Mucosa of gallbladder (tissue), 1 donor: ENCODE results near the gene SLC45A2. TPM values are rescaled to one million over a fixed set of nuclear protein-coding genes. Genes with fewer than 3 reads are reported as not detected.
"Not testable (repeated sequence)": the region's sequence is repeated elsewhere in the genome, so short reads cannot be mapped to it uniquely, and the experiment has no call there.

Source experiments
- DNase-seq: peaks from one replicate; pipeline ENCODE4 v3.0.0-alpha.2; 2020; ENCODE audit warnings: low spot score
- total RNA-seq: library from RNA; stranded (reverse); gene quantifications from one replicate; pipeline ENCODE4 v1.2.1, GENCODE V29; 2021
- donor health status: DM: no; HTN: no; CAD: no.

Gene SLC45A2
- total RNA-seq: 0.66 TPM

GRCh38 chr5:33984671-33985124, at the start of gene SLC45A2:
Gene SLC45A2, minus strand, starts transcription at chr5:33984693. Its CDS starts 110 bp downstream, at chr5:33984583.
- no peak for DNase-seq

GRCh38 chr5:34031966-34032365, 47.5 kb upstream of the SLC45A2 start:
- no peak for DNase-seq

- no peak for DNase-seq
Measured at GRCh38 chr5:34031117-34031516, 46.6 kb upstream of the SLC45A2 start.

- not testable (repeated sequence) for DNase-seq
Measured at GRCh38 chr5:34030585-34030984, 46.1 kb upstream of the SLC45A2 start.

- DNase-seq: no peak
Measured at GRCh38 chr5:34030048-34030447, 45.6 kb upstream of the SLC45A2 start.

- no peak for DNase-seq
Measured at GRCh38 chr5:34028349-34028748, 43.9 kb upstream of the SLC45A2 start.

- peak; percentile 91 for DNase-seq
Measured at GRCh38 chr5:34026089-34026761, 41.7 kb upstream of the SLC45A2 start.

GRCh38 chr5:34022121-34022705, 37.7 kb upstream of the SLC45A2 start:
- no peak for DNase-seq

GRCh38 chr5:34021334-34021733, 36.8 kb upstream of the SLC45A2 start:
- DNase-seq: no peak

- no peak for DNase-seq
Measured at GRCh38 chr5:34020726-34021125, 36.2 kb upstream of the SLC45A2 start.

GRCh38 chr5:34017254-34017653, 32.8 kb upstream of the SLC45A2 start:
- no peak for DNase-seq

- DNase-seq: no peak
Measured at GRCh38 chr5:34016750-34017149, 32.3 kb upstream of the SLC45A2 start.

- no peak for DNase-seq
Measured at GRCh38 chr5:34016222-34016621, 31.7 kb upstream of the SLC45A2 start.

- no peak for DNase-seq
Measured at GRCh38 chr5:34015120-34015822, 30.8 kb upstream of the SLC45A2 start.

- no peak for DNase-seq
Measured at GRCh38 chr5:34014626-34015025, 30.1 kb upstream of the SLC45A2 start.

GRCh38 chr5:34013547-34013946, 29.1 kb upstream of the SLC45A2 start:
- no peak for DNase-seq

- no peak for DNase-seq
Measured at GRCh38 chr5:34012791-34013190, 28.3 kb upstream of the SLC45A2 start.

- no peak for DNase-seq
Measured at GRCh38 chr5:34011536-34011935, 27.0 kb upstream of the SLC45A2 start.

GRCh38 chr5:34010146-34010545, 25.7 kb upstream of the SLC45A2 start:
- not testable (repeated sequence) for DNase-seq

GRCh38 chr5:34009610-34010009, 25.1 kb upstream of the SLC45A2 start:
- no peak for DNase-seq

GRCh38 chr5:34008802-34009201, 24.3 kb upstream of the SLC45A2 start:
- no peak for DNase-seq

GRCh38 chr5:34007621-34008600, 23.4 kb upstream of the SLC45A2 start, which contains the start of gene AMACR:
Gene AMACR, minus strand, starts transcription at chr5:34008050. Its CDS starts 31 bp downstream, at chr5:34008019.
- DNase-seq: peak; percentile 94
